ENCODE measurements around the gene ZNF296.

ZNF296 gene

DNA sequence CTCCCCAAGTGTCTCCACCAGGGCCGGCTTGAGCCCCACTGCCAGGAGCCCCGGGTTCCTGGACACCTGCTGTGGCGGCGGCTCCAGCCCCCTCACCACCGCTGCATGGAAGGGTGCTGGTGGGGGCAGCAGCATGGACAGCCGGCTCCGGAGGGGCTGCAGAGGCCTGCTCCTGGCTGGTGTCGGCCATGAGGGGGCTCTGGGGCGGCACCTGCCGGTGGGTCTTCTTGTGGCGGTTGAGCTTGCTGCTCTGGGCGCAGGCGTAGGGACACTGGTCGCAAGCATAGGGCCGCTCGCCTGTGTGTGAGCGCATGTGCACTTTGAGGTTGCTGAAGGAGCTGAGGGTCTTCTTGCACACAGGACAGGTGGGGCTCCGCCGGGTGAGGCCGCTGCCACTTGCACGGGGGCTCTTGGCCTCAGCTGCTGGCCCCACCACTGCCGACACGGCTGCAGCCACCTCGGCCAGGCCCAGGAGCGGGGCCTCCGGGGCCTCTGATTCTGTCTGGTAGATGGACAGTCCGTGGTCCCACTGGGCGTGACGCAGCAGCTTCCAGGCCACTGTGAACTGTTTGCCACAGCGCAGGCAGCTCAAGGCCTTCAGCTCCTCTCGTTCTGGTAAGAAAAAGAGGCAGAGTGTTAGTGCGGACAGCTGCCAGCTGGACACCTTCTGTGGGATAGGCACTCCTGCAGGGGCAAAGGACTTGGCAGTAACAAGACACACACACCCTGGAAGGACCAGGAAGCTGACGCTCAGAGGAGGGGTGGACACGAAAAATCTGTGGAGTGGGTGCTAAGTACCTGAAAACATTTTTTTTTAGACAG, 4.1 kb downstream of the ZNF296 start:
- Histone ChIP-seq H3K36me3 (peaks cover 36 to 53% (median 41%) of the 10 kb centered on the region in 3 donors), H3K27ac (no peak overlapping the region), H3K9me3 (no peaks in the 10 kb centered on the region), H3K4me1 (peaks cover 0 to 56% (median 10%) of the 10 kb centered on the region in 4 donors), H3K27me3 (no peaks in the 10 kb centered on the region), H3K4me3 (no peak overlapping the region)
- DNase-seq: no peak
- TF ChIP-seq, protein P1, sequence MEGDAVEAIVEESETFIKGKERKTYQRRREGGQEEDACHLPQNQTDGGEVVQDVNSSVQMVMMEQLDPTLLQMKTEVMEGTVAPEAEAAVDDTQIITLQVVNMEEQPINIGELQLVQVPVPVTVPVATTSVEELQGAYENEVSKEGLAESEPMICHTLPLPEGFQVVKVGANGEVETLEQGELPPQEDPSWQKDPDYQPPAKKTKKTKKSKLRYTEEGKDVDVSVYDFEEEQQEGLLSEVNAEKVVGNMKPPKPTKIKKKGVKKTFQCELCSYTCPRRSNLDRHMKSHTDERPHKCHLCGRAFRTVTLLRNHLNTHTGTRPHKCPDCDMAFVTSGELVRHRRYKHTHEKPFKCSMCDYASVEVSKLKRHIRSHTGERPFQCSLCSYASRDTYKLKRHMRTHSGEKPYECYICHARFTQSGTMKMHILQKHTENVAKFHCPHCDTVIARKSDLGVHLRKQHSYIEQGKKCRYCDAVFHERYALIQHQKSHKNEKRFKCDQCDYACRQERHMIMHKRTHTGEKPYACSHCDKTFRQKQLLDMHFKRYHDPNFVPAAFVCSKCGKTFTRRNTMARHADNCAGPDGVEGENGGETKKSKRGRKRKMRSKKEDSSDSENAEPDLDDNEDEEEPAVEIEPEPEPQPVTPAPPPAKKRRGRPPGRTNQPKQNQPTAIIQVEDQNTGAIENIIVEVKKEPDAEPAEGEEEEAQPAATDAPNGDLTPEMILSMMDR (IDR thresholded peaks at IDR 0.05): no peak
- intact Hi-C loops (cut with DNase I; ENCODE audit: low total_unique reads): no loop called here

- Histone ChIP-seq H3K4me1 (peaks cover 0 to 50% (median 5%) of the 10 kb centered on the region in 4 donors), H3K36me3 (peaks cover 40 to 59% (median 48%) of the 10 kb centered on the region in 3 donors), H3K4me3 (no peak overlapping the region), H3K9me3 (no peaks in the 10 kb centered on the region), H3K27me3 (no peaks in the 10 kb centered on the region), H3K27ac (no peak overlapping the region)
- TF ChIP-seq, protein P1 (IDR thresholded peaks at IDR 0.05): no peak
- intact Hi-C loops (cut with DNase I; ENCODE audit: low total_unique reads): no loop called here
- no peak for DNase-seq
These were observed 4.7 kb downstream of the ZNF296 start for GRCh38 chr19:45071545-45071938.

DNA sequence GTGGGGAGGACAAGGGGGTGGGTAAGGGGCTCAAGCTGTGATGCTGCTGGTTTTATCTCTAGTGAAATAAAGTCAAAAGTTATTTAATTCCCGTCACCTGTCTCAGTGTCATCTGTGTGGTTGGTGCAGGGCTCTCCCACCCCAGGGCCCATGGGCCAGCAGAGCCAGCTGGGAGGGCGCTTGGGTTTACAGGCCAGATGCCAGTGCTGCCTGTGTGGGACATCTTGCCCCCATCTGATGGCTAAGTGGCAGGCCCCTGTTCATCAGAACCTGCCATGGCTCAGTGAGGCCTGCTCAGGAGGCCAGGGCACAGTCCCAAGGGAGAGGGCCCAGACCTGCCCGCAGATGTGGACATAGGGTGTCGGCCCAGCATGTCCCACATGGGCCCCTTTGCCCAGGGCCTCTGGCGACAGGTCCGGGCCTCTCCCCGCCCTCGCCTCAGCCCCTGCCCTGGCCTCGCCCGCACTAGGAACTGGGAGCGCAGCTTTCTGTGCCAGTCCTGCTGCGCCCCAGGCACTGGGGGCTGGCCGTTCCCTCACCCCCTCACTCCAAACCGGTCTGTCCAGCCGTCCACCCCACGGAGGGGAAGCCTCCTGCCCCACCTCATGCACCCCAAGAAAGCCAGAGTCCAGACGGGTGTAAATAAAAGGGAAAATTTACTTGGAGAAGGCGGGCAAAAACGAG, 5.3 kb downstream of the ZNF296 start:
- no peak overlapping the region for H3K4me3 ChIP-seq
- DNase-seq: no peak
- intact Hi-C loops (cut with DNase I; ENCODE audit: low total_unique reads): no loop called here
- TF ChIP-seq, protein P1 (IDR thresholded peaks at IDR 0.05): no peak
- H3K36me3 ChIP-seq: peaks cover 45 to 64% (median 53%) of the 10 kb centered on the region in 3 donors
- no peaks in the 10 kb centered on the region for H3K9me3 ChIP-seq
- H3K27me3 ChIP-seq: no peaks in the 10 kb centered on the region
- no peak overlapping the region for H3K27ac ChIP-seq
- peaks cover 0 to 45% (median 4%) of the 10 kb centered on the region in 4 donors for H3K4me1 ChIP-seq

- Histone ChIP-seq H3K36me3 (peaks cover 53 to 72% (median 60%) of the 10 kb centered on the region in 3 donors), H3K27ac (no peak overlapping the region), H3K4me3 (no peak overlapping the region), H3K9me3 (no peaks in the 10 kb centered on the region), H3K27me3 (no peaks in the 10 kb centered on the region), H3K4me1 (peaks cover 0 to 37% (median under 1%) of the 10 kb centered on the region in 4 donors)
- TF ChIP-seq, protein P1 (IDR thresholded peaks at IDR 0.05): no peak
- DNase-seq: no peak
- intact Hi-C loops (cut with DNase I; ENCODE audit: low total_unique reads): no loop called here
These were observed 6.1 kb downstream of the ZNF296 start for GRCh38 chr19:45070214-45070613.

DNA sequence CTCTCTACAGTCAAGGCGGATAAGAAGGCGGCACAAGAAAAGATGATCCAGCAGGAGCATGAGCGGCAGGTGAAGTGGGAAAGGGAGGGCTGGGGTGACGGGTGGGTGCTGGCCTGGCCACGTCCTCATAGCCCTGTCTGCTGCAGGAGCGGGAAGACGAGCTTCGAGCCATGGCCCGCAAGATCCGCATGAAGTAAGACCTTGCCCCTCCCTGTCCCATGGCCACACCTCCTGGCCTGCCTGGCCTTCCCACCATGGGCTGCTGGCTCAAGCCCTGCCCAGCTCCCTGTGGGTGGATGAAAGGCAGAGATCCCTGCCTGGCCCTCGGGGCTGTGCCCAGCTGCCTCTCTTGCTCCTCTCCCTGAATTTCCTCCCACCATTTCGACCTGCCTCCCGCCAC, 7.2 kb downstream of the ZNF296 start:
- Histone ChIP-seq H3K4me1 (peaks cover 0 to 29% (median 0%) of the 10 kb centered on the region in 4 donors), H3K9me3 (no peaks in the 10 kb centered on the region), H3K27ac (no peak overlapping the region), H3K27me3 (no peaks in the 10 kb centered on the region), H3K4me3 (no peak overlapping the region), H3K36me3 (peaks cover 64 to 83% (median 71%) of the 10 kb centered on the region in 3 donors)
- intact Hi-C loops (cut with DNase I; ENCODE audit: low total_unique reads): no loop called here
- TF ChIP-seq, protein P1 (IDR thresholded peaks at IDR 0.05): no peak
- DNase-seq: no peak
